GM18520 (cell line): Measurements from ENCODE around the gene SUGCT.

Experiments used
- ATAC-seq: cut with Tn5 transposase; IDR thresholded peaks from one replicate; pipeline ENCODE4 v1.9.1; 2021; ENCODE audit not compliant: unreplicated experiment

Gene SUGCT

GRCh38 chr7:40316176-40316575, 181.4 kb downstream of the SUGCT start:
- no peak for ATAC-seq

- ATAC-seq, result no peak
Observed at GRCh38 chr7:40324914-40325313, 190.1 kb downstream of the SUGCT start.

- no peak for ATAC-seq
Observed at GRCh38 chr7:40327113-40327512, 192.3 kb downstream of the SUGCT start.

GRCh38 chr7:40327873-40328272, 193.1 kb downstream of the SUGCT start:
- ATAC-seq, result no peak

- ATAC-seq, result no peak
Observed at GRCh38 chr7:40329601-40330153, 194.9 kb downstream of the SUGCT start.

GRCh38 chr7:40330408-40330807, 195.6 kb downstream of the SUGCT start:
- no peak for ATAC-seq

- no peak for ATAC-seq
Observed at GRCh38 chr7:40331915-40332314, 197.1 kb downstream of the SUGCT start.

- no peak for ATAC-seq
Observed at GRCh38 chr7:40332516-40332915, 197.7 kb downstream of the SUGCT start.

GRCh38 chr7:40341836-40342235, 207.0 kb downstream of the SUGCT start:
- ATAC-seq, result no peak

- ATAC-seq, result no peak
Observed at GRCh38 chr7:40346554-40346953, 211.7 kb downstream of the SUGCT start.

- no peak for ATAC-seq
Observed at GRCh38 chr7:40348126-40348728, 213.4 kb downstream of the SUGCT start.

- no peak for ATAC-seq
Observed at GRCh38 chr7:40350100-40350499, 215.3 kb downstream of the SUGCT start.

- ATAC-seq, result no peak
Observed at GRCh38 chr7:40354711-40355110, 219.9 kb downstream of the SUGCT start.

- no peak for ATAC-seq
Observed at GRCh38 chr7:40356312-40356711, 221.5 kb downstream of the SUGCT start.

- no peak for ATAC-seq
Observed at GRCh38 chr7:40356871-40357709, 222.3 kb downstream of the SUGCT start.

- ATAC-seq, result no peak
Observed at GRCh38 chr7:40369641-40370277, 235.0 kb downstream of the SUGCT start.

- ATAC-seq, result no peak
Observed at GRCh38 chr7:40371806-40372440, 237.1 kb downstream of the SUGCT start.

GRCh38 chr7:40374575-40374974, 239.8 kb downstream of the SUGCT start:
- ATAC-seq, result no peak

GRCh38 chr7:40380111-40380510, 245.3 kb downstream of the SUGCT start:
- ATAC-seq, result no peak

- no peak for ATAC-seq
Observed at GRCh38 chr7:40382145-40382544, 247.3 kb downstream of the SUGCT start.

GRCh38 chr7:40393660-40394059, 258.9 kb downstream of the SUGCT start:
- ATAC-seq, result no peak
